Cardiac fibroblast (primary cell): Measurements from ENCODE around the gene TCFL5.

ENCODE experiments used
- DNase-seq, 2 donors: peaks; one replicate each; pipeline versions ENCODE4 v3.0.0 to v3.0.0-alpha.2; 2010; ENCODE audit warnings: low read depth in 2 of 2
- H3K4me3 ChIP-seq, 2 donors: replicated peaks in 1 of 2; 1 replicate in 1 of 2; 2 replicates in 1 of 2; pipeline ENCODE4 v1.5.1; 2011; ENCODE audit warnings: low read depth in 2 of 2, low read length in 2 of 2, mild to moderate bottlenecking in 2 of 2, moderate library complexity in 1 of 2
- TF ChIP-seq, protein P1 (sequence below): IDR thresholded peaks from one replicate; pipeline ENCODE4 v1.5.1; 2011; ENCODE audit warnings: low read depth, mild to moderate bottlenecking, low read length, inconsistent platforms

Gene TCFL5

DNA sequence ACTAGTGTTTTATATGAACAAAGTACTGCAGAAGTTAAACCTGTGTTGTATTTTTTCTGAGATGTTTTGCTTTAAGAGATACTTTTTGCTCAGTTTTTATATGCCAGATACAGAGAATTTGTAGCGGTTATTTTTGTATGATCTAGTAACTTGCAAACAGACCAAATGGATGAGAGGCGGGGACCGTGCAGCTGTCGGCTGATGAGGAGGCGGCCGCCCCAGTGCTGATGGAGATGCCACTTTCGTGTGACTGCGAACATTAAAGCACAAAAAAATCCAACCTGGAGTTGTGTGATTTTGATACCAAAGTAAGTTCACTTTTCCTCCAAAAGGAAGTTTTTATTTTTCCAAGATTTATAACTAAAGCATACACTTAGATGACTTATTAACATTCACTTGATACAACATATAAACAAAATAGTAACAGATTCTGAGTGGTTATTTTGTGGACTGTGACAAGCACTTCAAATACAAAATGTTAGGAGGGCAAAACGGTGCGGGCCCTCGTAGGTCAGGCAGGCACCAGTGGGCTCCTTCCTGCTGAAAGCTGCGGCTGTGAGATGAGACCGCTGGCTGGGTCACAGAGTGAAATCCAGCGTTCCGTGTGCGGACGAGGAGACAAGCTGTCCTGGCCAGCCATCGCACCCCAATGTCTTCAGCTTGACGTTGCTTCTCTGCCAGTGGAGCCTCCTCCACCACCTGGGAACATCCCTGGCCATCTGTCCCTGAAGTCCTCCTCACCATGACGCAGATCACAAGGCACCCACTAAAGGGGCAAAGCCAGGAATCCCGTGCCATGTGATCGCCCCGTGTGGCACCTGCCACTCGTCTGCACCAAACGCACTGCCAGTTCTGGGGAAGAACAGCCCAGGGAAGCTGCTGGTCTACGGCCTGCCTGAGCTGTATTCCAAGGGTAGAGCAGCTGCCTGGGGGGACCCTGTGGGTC is 61.0 kb downstream of the TCFL5 start:
- DNase-seq = no peak
- H3K4me3 ChIP-seq = no peak overlapping the region
- TF ChIP-seq, protein P1, sequence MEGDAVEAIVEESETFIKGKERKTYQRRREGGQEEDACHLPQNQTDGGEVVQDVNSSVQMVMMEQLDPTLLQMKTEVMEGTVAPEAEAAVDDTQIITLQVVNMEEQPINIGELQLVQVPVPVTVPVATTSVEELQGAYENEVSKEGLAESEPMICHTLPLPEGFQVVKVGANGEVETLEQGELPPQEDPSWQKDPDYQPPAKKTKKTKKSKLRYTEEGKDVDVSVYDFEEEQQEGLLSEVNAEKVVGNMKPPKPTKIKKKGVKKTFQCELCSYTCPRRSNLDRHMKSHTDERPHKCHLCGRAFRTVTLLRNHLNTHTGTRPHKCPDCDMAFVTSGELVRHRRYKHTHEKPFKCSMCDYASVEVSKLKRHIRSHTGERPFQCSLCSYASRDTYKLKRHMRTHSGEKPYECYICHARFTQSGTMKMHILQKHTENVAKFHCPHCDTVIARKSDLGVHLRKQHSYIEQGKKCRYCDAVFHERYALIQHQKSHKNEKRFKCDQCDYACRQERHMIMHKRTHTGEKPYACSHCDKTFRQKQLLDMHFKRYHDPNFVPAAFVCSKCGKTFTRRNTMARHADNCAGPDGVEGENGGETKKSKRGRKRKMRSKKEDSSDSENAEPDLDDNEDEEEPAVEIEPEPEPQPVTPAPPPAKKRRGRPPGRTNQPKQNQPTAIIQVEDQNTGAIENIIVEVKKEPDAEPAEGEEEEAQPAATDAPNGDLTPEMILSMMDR = no peak

DNA sequence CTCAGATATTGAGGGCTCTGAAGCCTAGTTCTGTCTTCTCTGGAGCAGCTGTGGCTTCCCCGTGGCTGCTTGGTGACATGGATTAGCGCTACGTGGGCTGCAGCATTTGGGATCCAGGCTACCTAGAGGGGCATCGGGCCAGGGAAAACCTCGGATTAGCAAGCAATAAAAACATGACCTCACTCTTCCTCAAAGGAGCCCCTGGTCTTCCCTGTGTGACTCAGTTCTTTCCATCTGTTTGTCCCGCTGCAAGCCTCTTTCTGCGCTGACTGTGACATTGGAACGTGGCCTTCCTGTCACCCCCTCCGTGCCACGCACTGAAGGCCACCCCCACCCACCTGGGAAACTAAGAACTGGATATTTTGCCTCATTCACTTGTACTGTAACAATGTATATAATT is 61.7 kb downstream of the TCFL5 start:
- no peak for DNase-seq
- TF ChIP-seq, protein P1 = no peak
- no peak overlapping the region for H3K4me3 ChIP-seq

DNA sequence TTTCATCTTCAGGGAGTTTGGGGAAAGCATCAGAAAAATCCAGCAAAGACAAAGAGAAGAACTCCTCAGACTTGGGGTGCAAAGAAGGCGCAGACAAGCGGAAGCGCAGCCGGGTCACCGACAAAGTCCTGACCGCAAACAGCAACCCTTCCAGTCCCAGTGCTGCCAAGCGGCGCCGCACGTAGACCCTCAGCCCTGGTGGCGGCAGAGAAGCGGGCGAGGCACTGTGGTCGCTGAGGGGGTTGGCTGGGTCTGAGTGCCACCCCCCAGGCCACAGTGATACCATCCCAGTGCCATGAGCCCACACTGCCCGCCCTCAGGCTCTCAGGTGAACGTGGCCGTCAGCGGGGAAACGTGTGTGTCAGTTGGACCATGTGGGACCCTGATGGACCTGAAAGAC is 62.2 kb downstream of the TCFL5 start:
- TF ChIP-seq, protein P1 = no peak
- DNase-seq = no peak
- H3K4me3 ChIP-seq = no peak overlapping the region

DNA sequence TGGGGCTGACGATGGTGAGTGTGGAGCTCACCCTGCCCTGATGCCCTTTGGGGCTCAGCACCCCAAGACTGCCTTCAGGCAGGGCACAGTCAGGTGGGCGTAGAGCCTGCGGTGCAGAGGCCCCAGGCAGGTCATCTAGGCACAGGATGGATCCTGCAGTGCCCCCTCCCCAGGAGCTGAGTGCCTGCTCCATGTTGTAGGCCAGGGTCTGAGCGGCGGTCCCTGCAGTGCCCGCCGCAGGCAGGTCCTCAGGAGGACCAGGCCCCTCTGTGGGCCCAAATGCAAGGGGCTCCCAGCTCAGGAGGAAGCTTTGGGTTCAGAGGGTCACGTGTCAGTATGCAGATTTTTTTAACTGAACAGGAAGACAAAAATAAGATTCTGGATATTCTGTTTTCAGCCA is 62.6 kb downstream of the TCFL5 start:
- no peak overlapping the region for H3K4me3 ChIP-seq
- TF ChIP-seq, protein P1 = no peak
- no peak for DNase-seq

DNA sequence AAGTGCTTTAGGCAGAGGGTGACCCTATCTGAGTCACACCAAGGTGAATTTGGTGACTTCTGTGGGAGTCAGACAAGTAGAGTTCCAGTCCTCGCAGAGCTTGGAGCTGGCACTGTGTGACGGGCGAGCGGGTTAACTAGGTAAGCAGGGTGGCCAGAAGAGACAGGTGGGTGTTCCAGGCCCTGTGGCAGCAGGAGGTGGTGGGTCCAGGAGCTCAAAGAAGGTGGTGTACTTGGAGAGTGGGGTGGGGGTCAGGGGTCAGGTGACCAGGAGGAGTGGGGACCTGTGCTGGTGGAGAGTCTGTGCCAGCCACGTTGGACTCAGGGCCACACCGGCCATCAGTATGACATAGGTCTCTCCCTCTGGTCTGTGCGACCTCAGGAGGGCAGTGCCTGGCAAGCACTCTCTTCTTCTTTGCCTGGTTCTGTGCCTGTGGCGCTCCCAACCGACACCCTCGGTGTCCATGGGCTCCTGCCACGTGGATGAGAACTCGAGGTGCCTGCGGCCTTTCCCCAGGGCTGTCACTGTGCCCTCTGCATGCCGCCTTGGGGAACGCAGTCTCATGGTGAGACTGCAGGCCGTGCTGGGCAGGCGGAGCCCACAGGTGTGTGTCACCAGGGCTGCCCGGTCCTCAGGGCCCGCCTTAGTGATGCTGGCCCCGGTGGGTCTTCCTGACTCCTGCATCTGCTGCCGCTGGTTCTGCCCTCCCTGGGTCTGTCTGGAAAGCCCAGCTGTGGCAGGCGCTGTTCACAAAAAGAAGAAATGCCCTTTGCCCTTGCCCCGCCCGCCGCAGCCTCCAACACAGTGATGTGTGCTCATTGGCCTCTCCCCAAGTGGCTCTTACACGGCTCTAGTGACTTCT is 63.7 kb downstream of the TCFL5 start:
- no peak for DNase-seq
- TF ChIP-seq, protein P1 = no peak
- H3K4me3 ChIP-seq = no peak overlapping the region

DNA sequence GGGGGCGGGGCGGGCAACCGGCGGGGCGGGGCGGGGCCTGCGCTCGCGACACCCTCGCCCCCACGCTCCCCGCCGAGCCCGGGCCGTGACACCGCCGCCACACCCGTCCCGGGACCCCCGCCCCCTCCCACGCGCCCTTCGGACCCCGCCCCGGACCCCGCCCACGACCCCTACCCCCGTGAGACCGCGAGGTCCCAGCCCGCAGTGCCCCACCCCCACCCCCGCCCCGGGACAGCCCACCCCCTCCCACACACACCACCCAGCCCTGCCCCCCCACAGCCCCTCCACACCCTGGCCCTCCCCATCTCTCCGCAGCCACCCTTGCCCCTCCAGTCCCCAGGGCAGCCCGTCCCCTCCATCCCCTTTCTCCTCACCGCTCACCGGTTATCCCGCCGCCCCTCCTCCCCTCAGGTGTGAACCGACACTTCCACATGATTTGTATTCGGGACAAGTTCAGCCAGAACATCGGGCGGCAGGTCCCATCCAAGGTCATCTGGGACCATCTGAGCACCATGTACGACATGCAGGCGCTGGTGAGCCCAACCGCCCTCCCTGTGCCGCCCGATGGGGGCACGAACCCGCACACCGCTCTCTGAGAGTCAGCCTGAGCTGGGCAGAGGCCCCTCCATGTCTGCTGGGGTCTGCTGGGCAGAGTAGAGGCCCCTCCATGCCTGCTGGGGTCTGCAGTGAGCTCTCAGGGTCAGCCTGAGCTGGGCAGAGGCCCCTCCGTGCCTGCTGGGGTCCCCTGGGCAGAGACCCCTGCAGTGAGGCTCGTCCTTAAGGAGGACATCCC is 64.7 kb downstream of the TCFL5 start:
- H3K4me3 ChIP-seq = peak overlapping the region; percentile 58 to 69
- TF ChIP-seq, protein P1 = no peak
- no peak for DNase-seq
